NCI-H460 (cell line): ENCODE data around the gene LENEP. TPM values are rescaled to one million over a fixed set of nuclear protein-coding genes. Genes with fewer than 3 reads are reported as not detected.
A peak's percentile ranks its signal among the peaks of the same experiment; 100 is the strongest.

Source experiments
- DNase-seq: peaks from one replicate; pipeline ENCODE4 v3.0.0-alpha.2; 2016; ENCODE audit warnings: low read depth; ENCODE audit errors: extremely low read depth
- polyA plus RNA-seq: library from polyadenylated mRNA; depleted of rRNA; stranded (reverse); fragments of >200 nt; gene quantifications from 2 replicates; pipeline ENCODE4 v1.2.3, GENCODE V29; 2014; cell fraction: nucleus; rRNA removed
- total RNA-seq: library from RNA; depleted of rRNA; stranded (reverse); fragments of >200 nt; shearing (Covaris generic); gene quantifications from 2 replicates; pipeline ENCODE4 v1.2.3, GENCODE V29; 2014; rRNA removed

Gene LENEP, protein sequence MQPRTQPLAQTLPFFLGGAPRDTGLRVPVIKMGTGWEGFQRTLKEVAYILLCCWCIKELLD
- 0.84 TPM in 1 of 2 replicates, not detected in the other for total RNA-seq
- 0.78 TPM in 1 of 2 replicates, not detected in the other for polyA plus RNA-seq

GRCh38 chr1:154993572-154994268 is at the start of gene LENEP:
LENEP (plus strand) TSS chr1:154993586; CDS start chr1:154993608, 22 bp downstream.
- no peak for DNase-seq

DNA sequence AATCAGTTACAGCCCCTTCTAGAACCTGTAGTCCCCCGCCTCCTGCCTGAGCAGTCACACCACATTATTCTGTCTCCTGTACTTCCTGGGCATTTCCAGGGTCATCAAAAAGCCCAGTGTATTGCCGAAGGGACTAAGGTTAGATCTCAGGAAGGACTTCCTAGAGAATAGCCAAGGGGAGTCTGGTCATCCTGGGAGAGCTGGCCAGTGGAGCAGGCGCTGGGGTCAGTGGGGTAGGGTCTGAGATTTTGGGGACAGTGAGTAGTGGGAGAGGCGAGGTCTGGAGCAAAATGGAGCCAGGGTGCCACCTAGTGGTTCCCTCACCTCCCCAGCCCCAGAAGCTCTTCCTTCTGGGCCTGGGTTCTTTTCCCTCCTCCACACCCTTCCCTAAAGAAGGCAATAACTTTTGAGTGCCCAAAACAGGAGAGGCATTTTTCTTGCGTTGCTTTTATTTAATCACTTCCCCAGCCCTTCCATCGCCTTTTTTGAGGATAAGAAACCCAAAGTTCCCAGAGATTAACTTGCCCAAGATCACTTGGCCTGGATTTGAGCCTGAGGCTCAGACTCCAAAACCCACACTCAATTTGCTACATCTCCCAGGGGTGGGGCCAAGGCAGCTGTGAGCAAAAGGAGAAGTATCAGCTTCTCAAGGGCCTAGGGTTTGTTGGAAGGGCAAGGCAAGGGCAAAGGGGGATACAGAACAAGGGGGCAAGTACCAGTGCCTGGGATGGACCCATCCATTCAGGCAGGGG is 49.6 kb upstream of the LENEP start:
- peak; percentile 56 for DNase-seq

DNA sequence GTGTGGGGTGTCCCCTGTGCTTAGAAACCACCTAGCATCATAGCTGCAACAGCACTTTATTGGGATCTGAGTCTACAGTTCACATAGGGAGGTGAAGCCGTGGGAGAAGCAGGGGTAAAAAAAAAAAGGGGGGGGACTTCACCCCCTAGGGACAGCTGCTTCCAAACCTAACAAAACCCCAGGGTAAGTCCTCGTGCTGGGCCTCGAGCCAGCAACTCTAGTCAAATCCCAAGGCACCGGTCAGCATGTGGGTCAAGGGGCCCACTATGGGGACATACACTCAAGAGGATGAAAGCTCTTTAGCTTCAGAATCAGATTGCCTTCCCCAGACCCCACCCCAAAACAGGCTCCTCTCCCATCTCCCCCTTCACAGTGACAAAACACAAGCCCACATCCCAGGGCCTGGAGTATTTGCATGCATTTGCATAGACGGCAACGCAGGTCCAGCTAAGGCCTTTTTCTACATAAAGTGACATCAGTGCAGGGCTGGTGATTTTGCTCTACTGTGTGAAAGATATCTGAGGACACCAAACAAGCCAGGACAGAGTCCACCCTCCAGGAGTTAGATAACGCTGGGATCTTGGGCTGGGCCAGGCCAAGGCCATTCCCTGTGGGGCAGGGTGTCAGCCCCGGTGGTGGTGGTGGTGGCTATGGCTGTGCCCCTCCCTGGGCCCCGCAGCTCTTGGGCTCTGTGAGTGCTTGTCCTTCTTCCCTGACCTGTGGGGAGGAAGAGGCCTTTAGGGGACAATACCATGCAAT is 48.8 kb upstream of the LENEP start:
- DNase-seq = no peak

GRCh38 chr1:154945160-154945961 is 48.0 kb upstream of the LENEP start:
- no peak for DNase-seq

DNA sequence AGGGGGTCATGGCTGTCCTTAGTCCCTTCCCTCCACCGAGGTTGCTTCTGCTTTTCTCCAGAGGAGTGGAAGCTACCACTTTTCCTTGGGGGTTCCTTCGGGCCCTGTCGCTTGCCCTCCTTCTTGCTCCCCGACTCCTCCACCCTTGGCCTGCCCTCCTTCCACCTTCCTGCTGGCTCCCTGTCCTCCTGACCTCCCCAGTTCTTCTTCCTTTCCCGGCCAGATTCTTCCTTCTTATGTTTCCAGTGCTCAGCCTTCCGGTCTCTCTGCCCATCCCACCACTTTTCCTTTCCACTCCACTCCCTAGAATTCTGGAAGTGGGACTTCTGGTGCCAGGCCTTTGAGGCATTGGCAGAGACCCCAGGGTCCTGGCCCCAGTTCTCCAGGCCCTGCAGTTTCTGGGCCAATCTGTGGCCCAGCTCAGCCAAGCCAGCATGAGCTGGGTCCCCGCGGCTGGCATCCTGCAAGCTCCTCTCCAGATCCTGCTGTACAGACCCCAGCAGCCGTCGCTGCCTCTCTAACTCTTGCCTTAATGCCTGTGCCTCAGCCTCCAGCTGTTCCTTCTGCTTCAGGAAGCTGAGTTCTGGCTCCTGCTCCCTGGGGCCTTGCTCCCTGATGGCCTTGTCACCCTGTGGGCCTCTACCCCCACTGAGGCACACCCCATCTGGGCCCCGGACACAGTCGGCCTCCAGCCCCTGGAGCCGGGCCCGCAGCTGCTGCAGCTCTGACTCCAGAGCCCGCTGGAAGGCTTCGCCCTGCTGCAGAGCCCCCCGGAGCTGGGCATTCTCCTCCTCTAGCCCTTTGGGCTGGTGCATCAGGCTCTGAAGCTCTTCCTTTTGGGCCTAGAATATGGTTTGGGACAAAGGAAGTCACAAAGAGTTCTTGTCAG is 47.2 kb upstream of the LENEP start:
- DNase-seq = no peak

- DNase-seq = no peak
Measured at GRCh38 chr1:154948079-154948478, 45.3 kb upstream of the LENEP start.

- DNase-seq = no peak
Measured at GRCh38 chr1:154951901-154952657, 41.3 kb upstream of the LENEP start.

- no peak for DNase-seq
Measured at GRCh38 chr1:154952664-154953063, 40.7 kb upstream of the LENEP start.

DNA sequence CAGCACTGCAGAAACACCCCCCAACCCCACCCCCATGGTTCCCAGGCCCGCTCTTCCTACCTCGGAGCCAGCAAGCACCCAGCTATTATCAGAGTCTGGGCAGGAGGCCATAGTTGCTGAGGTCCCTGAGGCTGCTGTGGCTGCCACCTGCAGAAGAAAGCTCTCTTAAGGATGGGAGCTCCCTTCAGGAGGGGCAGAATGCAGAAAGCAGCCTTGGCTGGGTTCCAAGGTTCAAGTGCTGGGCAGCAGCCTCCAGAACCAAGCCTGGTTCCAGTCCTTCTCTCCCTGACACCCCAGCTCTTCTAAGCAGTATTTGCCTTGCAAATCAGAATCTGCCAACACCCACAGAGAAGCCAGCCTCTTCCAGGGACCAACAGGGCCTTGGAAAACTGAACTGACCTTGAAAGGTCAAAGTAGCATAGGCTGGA is 39.8 kb upstream of the LENEP start:
- no peak for DNase-seq

- DNase-seq = no peak
Measured at GRCh38 chr1:154954541-154954940, 38.8 kb upstream of the LENEP start.

DNA sequence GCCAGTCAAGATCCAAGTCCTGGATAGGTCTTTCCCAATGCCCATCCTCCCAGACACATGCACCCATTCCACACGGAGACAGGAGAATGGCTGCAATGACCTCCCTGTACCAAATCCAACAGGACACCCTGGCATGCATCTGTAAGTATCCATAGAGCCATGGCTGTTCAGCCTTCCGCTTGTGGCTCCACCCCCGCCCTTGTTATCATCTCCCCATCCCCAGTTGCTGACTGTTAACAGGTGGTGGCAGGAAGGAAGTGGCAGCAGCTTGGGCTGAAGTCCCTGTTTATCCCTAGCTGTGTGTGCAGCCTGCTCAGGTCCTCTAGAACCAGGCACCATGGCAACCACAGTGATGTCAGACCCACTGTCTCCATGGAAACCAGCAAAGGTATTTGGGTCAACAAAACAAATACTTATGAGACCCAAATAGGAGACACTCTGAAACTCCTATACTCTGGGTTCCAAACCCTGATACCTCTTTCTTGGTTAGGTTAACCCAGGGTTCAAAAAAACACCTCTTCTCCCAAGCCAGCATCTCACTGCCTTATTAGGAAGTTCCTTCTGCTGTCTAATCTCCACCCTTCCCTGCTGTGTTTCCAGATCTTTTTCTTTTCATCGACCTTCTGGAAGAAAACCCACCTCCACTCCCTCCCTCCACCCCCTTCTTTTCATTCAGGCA is 38.2 kb upstream of the LENEP start:
- DNase-seq = no peak

GRCh38 chr1:154955718-154956543 is 37.5 kb upstream of the LENEP start, which contains the start of gene PBXIP1:
PBXIP1 (minus strand) TSS chr1:154956099; CDS start chr1:154953721, 2,378 bp downstream.
- peak; percentile 94 for DNase-seq

GRCh38 chr1:154956544-154956941 is 36.8 kb upstream of the LENEP start:
- no peak for DNase-seq

DNA sequence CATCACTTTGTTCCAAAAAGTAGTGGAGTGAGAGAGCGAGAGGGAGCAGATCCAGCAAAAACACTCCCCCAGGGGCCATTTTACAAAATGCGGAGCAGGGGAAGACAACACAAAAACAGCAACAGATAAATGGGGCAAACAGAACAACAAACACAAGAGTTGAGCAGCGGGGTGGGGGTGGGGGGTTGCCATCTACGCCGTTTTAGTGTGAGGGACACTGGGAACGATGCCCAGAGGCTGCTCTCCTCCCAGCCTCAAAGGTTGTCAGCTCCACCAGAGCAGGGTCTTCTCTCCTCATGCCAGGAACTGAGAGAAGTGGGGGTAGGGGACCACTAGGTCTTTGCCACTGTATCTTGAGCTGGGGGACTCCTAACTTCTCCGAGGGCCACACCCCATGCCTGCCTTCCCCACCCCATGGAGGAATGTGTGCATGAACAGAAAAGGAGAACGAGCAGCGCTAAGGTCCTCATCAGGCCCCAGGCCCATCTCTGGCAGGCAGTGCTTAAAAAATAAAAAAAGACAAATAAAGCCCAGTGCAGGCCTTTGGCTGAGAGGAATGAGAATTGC is 36.2 kb upstream of the LENEP start:
- DNase-seq = no peak

GRCh38 chr1:154958036-154958435 is 35.4 kb upstream of the LENEP start:
- DNase-seq = no peak

GRCh38 chr1:154958681-154959425 is 34.5 kb upstream of the LENEP start:
- DNase-seq = no peak
